ENCODE data around the gene BTBD1. TPM values are rescaled to one million over a fixed set of nuclear protein-coding genes. Genes with fewer than 3 reads are reported as not detected.

Gene BTBD1
- total RNA-seq, 1 donor from 2014 or later = 61.7 TPM

DNA sequence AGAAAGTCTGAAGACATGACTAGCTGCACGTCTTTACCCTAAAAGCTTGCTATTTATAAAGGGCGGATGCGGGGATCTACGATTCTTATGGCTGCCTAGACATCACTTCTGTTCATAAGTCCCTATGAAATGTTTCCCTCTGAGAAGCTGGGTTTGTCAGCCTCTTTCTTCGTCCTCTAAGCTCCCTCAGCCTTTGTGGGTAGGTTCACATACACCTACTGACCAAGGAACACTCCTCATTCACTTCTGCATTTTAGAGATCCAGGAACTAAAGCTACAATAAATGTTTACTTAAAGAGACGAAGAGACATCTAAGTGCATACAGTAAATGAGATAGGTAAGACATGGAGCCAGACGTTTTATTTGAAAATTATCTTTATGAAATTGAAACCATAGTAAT is 97.7 kb downstream of the BTBD1 start:
- Mint-ChIP-seq H3K9me3 (no peaks in the 10 kb centered on the region), H3K4me1 (ENCODE audit: low read depth) (peaks cover 12% of the 10 kb centered on the region), H3K4me3 (no peak overlapping the region), H3K27me3 (ENCODE audit: insufficient read depth) (peaks cover 30% of the 10 kb centered on the region), H3K36me3 (ENCODE audit: low read depth) (no peaks in the 10 kb centered on the region), H3K27ac (no peak overlapping the region)
- intact Hi-C loops (cut with micrococcal nuclease) = loop anchor here (5.0 kb wide), 1 partner anchor 137 kb away; no protein-coding TSS in a partner anchor
- DNase-seq (ENCODE audit: low spot score) = no peak

GRCh38 chr15:82968066-82968465 is 99.0 kb downstream of the BTBD1 start:
- Mint-ChIP-seq H3K9me3 (no peaks in the 10 kb centered on the region), H3K27me3 (ENCODE audit: insufficient read depth) (peaks cover 38% of the 10 kb centered on the region), H3K27ac (no peak overlapping the region), H3K36me3 (ENCODE audit: low read depth) (no peaks in the 10 kb centered on the region), H3K4me1 (ENCODE audit: low read depth) (peaks cover 12% of the 10 kb centered on the region), H3K4me3 (no peak overlapping the region)
- intact Hi-C loops (cut with micrococcal nuclease) = loop anchor here (5.0 kb wide), 1 partner anchor 136 kb away; no protein-coding TSS in a partner anchor
- DNase-seq (ENCODE audit: low spot score) = no peak

GRCh38 chr15:82966671-82967071 is 100.4 kb downstream of the BTBD1 start:
- intact Hi-C loops (cut with micrococcal nuclease) = loop anchor here (1.0 to 5.0 kb wide), 5 partner anchors 16 to 233 kb away; partner anchors contain the start of gene RAMAC
- Mint-ChIP-seq H3K9me3 (no peaks in the 10 kb centered on the region), H3K27me3 (ENCODE audit: insufficient read depth) (peaks cover 37% of the 10 kb centered on the region), H3K36me3 (ENCODE audit: low read depth) (no peaks in the 10 kb centered on the region), H3K27ac (no peak overlapping the region), H3K4me3 (peak overlapping the region; percentile 13), H3K4me1 (ENCODE audit: low read depth) (peaks cover 12% of the 10 kb centered on the region)
- DNase-seq (ENCODE audit: low spot score) = peak; percentile 19

Other genes starting within 250 kb of the BTBD1 start
- gene HOMER2, start 114.5 kb downstream of the BTBD1 start, total RNA-seq = 19.3 and 21.3 TPM in 2 replicates
- gene RAMAC, start 81.0 kb downstream of the BTBD1 start, total RNA-seq = 26.1 and 27.3 TPM in 2 replicates
- 24.2 and 29.0 TPM in 2 replicates for gene C15orf40, start 55.6 kb downstream of the BTBD1 start, total RNA-seq
- 4.5 and 5.2 TPM in 2 replicates for gene TM6SF1, start 40.4 kb upstream of the BTBD1 start, total RNA-seq
- gene HDGFL3, start 140.6 kb upstream of the BTBD1 start, total RNA-seq = 54.7 and 57.5 TPM in 2 replicates
- not detected in 2 replicates for gene BNC1, start 217.4 kb upstream of the BTBD1 start, total RNA-seq

Measured in activated T-helper 1 cell treated with anti-CD3 and anti-CD28 coated beads, Interleukin-12 subunit alpha, Interleukin-12 subunit beta, Interleukin-2, Interleukin-4 antibody, amounts not matched to agents 30 ng/mL and 10 ng/mL and 1 ng/mL, durations not matched to agents 14 hours and 24 hours and 36 hours (primary cell).